HG02981 (cell line): ENCODE results near the gene RCOR1.
"Not testable (repeated sequence)": the region's sequence is repeated elsewhere in the genome, so short reads cannot be mapped to it uniquely, and the experiment has no call there.

Experiments
- ATAC-seq: cut with Tn5 transposase; IDR thresholded peaks from one replicate; pipeline ENCODE4 v1.9.1; 2021; ENCODE audit warnings: mild to moderate bottlenecking, moderate library complexity; ENCODE audit not compliant: unreplicated experiment

The RCOR1 gene

DNA sequence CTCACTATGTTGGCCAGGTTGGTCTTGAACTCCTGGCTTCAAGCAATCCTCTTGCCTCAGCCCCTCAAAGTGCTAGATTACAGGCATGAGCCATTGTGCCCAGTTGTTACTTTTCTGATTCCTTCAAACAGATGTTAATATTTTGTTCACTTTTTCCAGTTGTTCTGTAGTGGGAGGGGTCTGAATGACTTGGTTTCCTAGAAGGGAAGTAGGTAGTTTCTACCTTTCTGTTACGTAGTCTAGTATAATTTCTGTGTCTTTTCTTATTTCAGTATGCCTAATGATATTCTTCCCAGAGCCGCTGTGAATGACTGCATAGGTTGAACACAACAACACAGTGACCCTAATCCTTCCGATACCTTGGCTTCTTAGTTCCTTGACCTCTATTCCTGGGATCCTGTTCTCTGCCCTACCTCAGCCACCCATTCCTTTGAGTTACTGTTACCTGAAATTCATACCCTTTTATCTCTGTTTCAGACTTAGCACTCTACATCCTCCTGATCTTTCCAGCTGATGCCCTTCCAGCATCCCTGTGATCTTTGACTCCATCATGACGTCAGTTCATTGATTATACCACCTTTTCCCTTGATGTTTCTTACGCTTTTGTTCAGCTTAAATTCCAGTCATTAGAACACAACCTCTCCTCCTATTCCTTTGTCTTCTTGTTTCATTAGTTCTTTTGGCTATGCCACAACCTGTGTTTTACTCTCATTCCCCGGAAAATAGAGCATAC lies 33.3 kb downstream of the RCOR1 start:
- ATAC-seq, result no peak

DNA sequence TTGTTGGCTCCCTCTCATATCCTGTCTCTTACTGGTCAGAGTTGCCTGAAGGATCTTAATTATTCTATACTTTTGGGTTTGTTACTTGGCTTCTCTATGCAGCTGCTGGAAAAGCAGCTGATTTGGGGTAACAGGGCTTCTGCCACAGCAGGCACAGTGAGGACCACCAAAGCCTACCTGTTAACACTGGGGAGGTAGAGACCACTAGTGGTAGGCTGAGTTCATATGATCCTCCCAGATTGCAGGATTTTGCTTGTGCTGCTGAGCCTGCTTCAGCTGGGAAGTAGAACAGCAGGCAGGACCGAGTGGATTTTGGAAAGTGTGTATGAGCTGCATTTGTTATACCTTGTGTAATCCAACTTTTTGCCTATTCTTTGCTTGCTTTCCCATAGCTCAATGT lies 34.1 kb downstream of the RCOR1 start:
- no peak for ATAC-seq

DNA sequence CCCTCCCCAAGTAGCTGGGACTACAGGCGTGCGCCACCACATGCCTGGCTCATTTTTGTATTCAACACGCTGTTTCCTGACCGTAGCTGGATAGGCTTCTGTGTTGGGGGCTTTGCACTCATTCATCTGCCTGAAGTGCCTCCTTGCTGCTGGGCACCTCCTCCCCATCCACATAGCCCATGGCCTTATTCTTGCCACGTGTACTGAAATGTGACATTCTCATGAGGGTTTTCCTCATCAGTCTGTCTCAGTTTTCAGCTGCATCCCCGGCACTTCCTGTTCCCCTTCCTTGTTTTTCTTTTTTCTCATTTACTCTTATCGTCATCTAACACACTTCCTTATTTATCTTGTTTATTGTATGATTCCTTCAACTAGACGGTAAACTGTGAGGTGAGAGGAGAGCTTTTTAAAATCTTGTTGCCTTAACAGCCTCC lies 36.6 kb downstream of the RCOR1 start:
- no peak for ATAC-seq

DNA sequence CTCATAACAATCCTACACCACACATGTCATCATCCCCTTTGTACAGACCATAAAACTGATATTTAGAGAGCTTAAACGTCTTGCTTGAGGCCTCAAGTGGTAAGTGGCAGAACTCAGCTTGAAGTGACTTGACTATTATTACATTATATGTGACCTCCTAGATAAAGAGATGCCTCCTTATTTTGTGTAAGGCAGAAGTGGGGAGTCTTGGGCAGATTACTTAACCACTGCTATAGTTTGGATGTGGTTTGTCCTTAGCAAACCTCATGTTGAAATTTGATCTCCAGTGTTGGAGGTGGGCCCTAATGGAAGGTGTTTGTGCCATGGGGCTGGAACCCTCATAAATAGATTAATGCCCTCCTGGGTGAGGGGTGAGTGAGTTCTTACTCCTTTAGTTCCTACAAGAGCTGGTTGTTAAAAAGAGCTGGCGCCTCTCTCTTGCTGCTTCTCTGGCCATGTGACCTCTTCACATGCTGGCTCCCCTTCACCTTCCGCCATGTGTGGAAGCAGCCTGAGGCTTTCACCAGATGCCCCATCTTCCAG lies 37.4 kb downstream of the RCOR1 start:
- no peak for ATAC-seq

DNA sequence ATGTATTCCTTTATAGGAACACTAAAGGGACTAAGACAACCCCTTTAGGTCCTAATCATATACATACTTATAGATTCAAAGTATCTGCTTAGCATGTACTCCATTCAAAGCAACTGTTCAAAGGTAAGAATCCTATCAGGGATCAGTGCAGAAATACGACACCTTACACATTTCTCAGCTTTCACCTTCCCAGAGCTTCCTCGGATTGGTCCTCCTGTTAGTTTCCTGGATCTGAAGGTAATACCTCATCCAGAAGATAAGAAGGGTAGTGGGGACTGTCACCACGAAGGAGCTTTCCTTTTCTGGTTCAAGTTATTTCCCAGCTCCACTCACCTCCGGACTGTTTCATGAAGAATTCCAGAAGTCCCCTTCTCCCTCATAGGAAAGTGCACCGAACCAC lies 38.0 kb downstream of the RCOR1 start:
- ATAC-seq, result no peak

DNA sequence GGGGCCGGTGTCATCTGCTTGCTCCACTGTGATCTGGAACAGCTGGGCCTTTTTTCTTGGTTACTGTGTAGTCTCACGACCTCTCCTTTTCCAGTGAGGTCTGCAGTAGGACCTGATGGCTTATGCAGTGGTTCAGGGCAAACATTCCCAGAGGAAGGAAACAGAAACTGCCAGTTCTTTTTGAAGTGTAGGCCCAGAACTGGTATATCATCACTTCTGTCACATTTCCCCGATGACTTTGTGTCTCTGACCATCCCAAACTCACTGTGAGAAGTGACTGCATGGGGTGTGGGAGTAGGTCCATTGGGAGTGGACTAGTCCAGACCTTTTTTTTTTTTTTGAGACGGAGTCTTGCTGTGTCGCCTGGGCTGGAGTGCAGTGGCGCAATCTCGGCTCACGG lies 38.4 kb downstream of the RCOR1 start:
- no peak for ATAC-seq

DNA sequence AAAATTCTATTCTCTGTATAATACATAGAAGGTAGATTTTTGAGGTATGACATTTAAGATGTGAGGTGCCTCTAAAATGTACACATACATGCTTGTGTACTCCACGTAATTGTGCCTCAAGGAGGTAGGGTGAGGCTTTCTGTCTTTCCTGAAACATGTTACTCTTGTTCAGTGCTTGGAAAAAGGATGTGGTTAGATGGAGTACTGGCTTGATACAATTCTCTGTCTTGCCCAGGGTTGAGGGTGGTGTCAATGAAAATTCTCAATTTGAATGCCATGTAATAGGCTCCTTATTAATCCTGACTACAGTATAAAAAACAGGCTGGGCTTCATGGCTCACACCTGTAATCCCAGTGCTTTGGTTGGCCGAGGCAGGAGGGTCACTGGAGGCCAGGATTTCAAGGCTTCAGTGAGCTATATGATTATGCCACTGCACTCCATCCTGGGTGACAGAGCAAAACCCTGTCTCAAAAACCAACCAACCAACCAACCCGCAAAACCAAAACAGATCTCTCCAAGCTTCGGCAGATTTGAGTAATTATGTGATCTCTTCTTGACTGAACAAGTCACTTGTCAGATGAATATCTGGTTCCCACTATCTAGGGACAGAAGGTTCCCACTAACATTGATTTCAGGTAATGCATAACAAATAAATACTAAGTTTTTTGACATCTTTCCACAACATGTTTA lies 41.6 kb downstream of the RCOR1 start:
- no peak for ATAC-seq

DNA sequence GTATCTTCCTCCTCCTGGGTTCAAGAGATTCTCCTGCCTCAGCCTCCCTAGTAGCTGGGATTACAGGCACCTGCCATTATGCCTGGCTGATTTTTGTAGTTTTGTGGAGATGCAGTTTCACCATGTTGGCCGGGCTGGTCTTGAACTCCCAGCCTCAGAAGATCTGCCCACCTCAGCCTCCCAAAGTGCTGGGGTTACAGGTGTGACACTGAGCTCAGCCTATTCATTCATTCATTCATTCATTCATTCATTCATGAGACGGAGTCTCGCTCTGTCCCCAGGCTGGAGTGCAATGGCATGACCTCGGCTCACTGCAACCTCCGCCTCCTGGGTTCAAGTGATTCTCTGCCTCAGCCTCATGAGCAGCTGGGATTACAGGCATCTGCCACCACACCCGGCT lies 47.2 kb downstream of the RCOR1 start:
- not testable (repeated sequence) for ATAC-seq

DNA sequence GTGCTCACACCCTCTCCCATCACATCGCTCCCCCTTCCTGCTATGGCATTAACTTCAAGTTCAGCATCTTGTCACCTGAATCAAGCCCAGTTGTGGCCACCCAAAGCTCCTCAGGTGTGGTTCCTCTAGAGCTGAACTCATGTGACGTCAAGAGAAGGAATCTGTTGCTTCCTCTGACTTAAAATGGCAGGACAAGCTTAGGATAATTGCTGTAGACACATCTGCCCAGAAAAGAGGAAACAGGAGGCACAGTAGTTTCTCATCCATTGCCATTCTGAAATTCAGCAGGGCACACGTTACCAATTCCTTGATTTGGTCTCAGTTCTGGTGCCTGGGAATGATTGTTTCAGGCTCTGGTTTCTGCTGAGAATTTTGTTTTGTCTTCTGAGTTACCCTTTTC lies 52.1 kb downstream of the RCOR1 start:
- no peak for ATAC-seq

DNA sequence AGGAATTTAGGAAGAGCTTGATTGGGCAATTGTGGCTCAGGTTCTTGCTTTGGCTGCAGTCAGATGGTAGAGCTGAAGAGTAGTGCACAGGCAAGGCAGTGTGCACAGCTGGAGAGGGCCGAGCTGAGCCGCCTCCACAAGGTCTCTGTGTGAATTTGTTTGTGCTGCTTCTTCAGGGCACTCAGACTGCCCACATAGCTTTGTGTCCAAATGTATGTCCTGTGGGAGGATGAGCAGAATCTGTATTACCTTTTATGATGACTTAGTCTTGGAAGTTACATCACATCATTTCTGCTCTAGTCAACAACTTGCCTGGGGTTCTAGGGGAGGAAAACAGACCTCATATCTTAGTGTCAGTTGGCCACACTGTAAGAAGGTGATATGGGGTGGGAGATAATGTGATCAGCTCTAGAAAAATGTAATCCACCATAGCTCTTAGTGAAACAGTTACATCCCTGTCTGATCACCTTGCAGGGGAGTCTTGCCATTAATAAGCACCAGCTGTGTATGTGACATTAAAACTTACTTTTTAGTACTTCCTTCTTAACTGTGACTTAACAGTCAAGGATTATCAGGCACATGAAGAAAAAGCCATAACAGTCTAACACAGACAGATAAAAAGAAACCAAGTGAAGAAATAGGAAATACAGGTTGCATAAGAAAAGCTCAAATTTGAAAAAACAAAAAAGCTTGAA lies 53.4 kb downstream of the RCOR1 start:
- ATAC-seq, result no peak

DNA sequence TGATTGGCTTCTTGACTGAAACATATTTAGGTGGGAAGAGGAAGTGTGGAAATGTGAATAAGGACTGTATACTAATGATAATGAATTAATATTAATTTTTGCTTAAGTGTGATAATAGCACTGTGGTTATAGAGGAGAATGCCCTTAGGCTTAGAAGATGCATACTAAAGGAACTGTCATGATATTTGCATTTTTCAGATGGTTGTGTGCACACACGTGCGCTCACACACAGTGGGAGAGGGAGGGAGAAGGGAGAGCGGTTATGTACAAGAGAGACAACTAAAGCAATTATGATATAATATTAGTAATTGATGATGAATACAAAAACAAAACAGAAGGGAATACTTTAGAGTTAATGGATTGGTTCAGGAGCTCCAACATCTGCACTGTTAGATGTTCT lies 54.2 kb downstream of the RCOR1 start:
- no peak for ATAC-seq

DNA sequence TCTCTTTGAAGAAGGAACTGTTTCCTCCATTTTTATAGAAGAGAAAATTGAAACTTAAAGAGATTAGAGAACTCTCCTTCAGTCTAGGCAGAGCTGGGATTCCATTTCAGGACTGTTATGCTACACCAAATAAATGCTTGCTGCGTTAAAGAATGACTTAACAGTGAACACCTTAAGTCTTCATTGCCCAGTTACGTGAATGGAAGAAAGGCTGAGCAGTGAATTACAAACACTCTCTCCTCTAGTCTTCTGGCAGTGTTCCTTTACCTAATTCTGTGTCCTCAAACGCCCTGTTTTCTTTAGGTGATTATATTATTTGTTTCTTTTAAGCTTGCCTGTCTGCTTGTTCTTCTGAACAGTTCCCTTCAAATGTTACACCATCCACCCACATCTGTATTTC lies 59.7 kb downstream of the RCOR1 start:
- no peak for ATAC-seq

DNA sequence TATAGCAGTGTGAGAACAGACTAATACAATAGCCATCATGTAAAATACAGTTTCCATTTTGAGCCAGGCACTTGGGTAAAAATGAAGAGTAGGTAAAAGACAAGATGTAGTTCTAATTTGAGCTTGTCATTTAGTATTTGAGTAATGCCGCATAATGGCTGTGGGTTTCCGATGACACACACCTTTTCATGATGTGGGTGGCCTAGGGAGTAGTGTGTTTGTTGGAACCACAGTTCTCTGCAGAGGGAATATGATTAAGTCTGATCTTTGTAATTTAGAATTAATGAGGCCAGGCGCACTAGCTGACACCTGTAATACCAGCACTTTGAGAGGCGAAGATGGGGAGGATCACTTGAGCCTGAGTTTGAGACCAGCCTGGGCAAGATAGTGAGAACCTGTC lies 61.8 kb downstream of the RCOR1 start:
- ATAC-seq, result no peak

DNA sequence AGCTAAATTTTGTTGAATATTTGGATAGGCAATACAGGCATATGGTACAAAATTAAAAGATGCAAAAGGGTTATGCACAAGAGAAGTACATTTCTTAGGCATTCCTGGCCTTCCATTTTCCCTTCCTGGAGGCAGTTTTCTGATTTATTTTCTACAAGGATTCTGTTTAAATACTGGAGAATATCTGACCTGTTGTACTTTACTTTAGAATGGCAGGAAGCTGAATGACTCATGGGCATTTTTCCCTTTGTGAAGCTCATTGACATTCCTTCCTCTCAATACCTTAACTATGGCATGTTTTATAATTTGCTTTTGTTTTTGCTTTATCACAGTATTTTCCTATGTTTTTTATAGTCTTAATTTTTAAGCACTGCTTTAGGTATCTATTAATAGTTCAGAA lies 62.7 kb downstream of the RCOR1 start:
- no peak for ATAC-seq

DNA sequence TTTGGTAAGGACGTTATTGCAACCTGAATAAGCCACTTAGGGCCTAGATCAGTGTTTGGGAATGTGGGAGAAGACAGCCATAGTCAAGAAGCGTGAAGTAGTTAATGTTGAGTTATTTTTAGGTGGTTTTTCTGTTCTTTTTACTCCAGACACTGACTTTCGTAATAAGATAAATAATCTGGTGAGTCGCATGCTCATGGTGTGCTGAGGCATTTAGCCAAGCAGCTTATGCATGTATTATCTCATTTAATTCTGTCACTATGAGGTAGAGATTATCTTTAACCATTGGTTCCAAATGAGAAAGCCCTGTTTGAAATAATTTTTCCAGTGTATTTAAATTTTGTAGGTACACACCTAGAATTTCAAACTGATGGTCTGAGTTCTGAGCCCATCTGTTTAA lies 67.3 kb downstream of the RCOR1 start:
- ATAC-seq, result no peak

DNA sequence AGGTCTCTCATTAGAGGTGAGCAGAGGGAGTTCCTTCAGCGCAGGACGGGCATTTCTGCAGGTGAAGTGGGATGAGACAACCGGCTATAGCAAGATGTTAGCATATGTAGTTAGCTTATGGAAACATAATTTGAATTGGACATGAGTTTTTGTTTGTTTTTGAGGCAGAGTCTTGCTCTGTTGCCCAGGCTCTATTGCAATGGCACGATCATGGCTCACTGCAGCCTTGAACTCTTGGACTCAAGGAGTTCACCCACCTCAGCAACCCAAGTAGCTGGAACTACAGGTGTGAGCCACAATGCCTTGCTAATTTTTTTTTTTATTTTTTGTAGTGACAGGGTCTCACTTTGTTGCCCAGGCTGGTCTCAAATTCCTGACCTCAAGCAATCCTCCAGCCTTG lies 69.2 kb downstream of the RCOR1 start:
- ATAC-seq, result no peak

DNA sequence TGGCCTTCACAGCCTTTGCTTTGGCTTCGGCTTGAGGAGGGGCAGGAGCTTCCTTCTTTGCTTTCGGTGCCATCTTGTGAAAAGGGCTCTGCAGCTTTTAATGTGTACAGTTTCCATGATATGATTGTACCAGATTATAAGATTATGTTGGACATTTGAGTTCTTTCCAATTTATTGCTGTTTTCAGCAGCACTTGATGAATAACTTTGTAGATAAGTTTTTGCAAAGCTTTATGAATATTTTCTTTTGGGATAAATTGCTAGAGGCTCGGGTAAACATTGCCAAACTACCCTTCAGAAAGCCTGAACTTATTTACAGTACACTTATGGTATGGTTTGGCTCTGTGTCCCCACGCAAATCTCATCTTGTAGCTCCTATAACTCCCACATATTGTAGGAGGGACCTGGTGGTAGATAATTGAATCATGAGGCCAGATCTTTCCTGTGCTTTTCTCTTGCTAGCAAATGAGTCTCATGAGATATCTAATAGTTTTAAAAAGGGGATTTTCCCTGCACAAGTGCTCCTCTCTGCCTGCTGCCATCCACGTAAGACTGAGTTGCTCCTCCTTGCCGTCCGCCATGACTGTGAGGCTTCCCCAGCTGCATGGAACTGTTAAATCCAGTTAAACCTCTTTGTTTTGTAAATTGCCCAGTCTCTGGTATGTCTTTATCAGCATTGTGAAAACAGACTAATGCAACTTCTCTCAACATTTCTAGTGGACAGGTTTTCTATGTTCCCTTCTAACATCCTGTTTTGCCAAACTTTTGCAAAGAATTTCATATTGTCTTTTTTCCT lies 70.4 kb downstream of the RCOR1 start:
- ATAC-seq, result no peak

DNA sequence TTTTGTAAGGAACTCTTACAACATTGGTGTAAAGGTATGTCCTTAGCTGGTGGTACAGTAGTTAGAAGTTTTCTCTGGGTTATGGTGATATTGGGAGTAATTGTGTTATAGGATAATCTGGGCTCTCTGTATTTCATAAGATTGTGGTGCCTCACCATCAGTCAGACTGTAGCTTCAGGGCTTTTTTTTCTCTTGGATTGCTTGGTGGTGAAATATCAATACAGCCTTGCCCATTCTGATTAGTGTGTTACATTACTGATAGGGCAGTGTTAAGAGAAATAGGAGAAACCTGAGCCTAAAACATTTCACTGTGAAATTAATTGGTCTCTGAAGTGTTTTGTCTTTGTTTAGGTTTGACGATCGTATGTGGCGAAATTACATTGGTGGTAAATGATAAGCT lies 71.0 kb downstream of the RCOR1 start:
- no peak for ATAC-seq

DNA sequence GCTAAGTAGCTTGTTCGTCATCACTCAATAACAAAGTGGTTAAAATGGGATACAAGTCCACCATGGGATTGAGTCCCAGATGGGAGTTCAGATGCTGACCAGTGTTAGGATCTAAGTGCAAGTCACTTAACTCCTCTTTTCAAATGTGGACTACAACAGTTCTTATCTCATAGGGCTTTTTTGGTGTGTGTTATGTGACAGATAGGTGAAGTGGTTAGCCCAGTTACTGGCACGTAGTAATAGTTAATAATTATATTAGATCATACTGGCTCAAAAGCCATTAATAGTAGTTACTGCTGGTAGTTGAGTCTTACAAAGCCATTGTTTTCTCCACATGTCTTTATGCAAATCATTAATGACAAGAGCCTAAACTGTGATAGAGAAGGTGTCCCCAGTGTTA lies 73.2 kb downstream of the RCOR1 start:
- no peak for ATAC-seq

DNA sequence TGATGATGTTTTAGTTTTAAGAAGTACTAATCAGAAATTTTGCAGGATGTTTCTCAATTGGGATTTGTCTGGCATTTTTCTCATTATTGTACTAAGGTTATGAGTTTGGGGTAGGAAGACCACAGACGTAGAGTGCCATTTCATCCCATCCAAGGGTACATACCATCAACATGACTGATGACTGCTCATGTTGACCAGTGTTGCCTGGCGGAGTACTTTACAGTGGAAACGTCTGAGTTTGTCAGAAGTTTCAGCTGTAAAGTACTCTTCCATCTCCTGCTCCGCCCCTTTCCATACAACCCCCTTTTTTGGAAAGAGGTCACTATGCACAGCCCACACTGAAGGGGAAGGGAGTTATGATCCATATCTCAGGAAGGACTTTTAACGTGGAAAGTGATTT lies 74.2 kb downstream of the RCOR1 start:
- no peak for ATAC-seq

DNA sequence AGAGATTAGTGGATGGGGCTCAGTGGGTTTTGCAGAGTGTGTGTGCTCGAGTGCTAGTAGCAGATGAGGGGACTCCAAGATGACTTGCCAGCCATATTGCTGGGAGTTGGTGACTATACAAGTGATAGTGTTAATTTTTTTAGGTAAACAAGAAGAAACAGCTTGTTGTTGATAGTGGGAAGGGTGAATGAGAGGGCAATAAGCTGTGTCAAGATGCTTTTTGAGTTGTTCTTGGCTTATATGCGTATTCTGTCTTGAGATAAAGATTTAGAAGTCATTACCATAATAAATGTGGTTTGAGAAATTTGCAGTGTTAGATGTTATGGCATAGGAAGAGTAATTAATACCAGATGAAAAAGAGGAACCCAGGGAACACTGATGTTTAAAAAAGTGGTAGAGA lies 75.3 kb downstream of the RCOR1 start:
- no peak for ATAC-seq
